MM.1S (cell line): ENCODE measurements around the gene MLLT1.

Experiments used
- EZH2 ChIP-seq: fragments of 300-600 bp; sonication (generic); optimal IDR thresholded peaks from 2 replicates; pipeline ENCODE3; 2017; ENCODE audit warnings: low read depth, mild to moderate bottlenecking, antibody characterized with exemption, low read length, mixed read lengths
- TF ChIP-seq, protein P1 (sequence below): fragments of 300-600 bp; sonication (generic); IDR thresholded peaks from 2 replicates; pipeline ENCODE4 v1.5.1; 2016; ENCODE audit warnings: antibody characterized with exemption, low read length, mixed read lengths

DNA sequence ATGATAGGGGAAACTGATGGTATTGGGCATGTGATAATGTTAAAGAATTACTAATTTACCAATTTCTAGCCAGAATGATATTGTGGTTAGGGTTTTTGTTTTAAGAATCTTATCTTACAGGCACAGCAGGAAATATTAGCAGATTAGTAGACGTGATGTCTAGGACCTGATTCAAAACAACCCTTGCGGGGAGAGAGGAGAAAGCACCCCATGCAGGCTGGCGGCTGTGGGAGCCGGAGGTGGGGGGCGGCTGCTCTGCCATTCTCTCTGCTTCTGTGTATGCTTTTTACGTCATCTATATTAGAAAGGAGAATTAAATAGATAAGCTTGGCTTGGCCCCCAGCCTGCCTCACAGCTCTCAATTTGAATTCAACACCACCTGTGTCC lies 41.5 kb downstream of the MLLT1 start:
- TF ChIP-seq, protein P1, sequence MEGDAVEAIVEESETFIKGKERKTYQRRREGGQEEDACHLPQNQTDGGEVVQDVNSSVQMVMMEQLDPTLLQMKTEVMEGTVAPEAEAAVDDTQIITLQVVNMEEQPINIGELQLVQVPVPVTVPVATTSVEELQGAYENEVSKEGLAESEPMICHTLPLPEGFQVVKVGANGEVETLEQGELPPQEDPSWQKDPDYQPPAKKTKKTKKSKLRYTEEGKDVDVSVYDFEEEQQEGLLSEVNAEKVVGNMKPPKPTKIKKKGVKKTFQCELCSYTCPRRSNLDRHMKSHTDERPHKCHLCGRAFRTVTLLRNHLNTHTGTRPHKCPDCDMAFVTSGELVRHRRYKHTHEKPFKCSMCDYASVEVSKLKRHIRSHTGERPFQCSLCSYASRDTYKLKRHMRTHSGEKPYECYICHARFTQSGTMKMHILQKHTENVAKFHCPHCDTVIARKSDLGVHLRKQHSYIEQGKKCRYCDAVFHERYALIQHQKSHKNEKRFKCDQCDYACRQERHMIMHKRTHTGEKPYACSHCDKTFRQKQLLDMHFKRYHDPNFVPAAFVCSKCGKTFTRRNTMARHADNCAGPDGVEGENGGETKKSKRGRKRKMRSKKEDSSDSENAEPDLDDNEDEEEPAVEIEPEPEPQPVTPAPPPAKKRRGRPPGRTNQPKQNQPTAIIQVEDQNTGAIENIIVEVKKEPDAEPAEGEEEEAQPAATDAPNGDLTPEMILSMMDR, result no peak
- TF ChIP-seq EZH2, result no peak
